NCI-H1930 (cell line): ENCODE measurements around the gene CDYL.

ENCODE experiments used
- DNase-seq, 2 experiments: peaks; one replicate each; lab custom pipeline; 2025; lab: John Stamatoyannopoulos, UW

CDYL gene

DNA sequence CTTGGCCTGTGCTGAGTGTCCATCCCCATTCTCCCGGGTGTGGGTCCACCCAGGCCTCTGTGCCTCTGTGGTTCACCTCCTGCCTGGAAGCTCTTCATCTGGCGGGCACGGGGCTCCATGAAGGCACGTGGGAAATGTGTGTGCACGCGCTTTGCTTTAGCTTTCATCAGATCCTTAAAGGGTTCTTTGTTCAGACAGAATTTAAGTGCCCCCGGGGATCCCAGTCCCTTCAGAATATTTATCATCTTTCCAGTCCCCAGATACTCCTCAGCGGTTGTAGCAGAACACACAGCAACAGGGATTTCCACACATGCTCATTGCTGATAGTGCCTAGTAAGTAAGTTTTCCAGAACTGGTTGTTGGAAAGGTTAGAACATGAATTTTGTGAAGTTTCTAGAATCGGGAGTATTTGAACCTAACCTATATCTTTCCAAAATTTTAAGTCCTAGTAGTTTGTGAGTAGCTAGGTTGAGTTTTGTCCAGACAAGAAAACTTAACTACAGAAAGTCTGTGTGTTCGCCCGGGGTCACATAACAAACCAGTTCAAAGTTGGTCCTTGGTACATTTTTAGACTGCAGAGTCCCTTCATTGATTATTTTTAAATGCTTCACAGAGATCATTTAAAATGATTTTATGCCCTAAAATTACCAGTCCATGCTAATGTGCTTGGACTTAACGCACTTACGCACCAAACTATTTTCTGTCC lies 159.9 kb downstream of the CDYL start:
- DNase-seq = no peak

DNA sequence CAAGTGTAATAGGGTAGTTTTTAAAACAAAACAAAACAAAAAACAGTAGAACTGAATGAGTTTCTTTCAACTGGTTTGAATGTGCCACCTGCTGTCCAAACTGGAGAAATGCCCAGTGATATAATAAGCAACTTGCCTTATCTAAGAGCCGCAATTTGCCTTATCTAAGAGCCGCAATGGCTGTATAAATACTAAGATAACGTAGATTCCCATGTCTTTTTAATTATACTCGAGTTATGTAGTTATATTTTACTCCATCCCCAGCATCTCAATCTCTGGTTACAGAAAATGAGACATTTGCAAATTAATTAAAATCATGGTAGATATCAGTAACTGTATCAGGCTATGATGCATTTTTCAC lies 160.5 kb downstream of the CDYL start:
- peak in 1 of 2 experiments; percentile 29 for DNase-seq

DNA sequence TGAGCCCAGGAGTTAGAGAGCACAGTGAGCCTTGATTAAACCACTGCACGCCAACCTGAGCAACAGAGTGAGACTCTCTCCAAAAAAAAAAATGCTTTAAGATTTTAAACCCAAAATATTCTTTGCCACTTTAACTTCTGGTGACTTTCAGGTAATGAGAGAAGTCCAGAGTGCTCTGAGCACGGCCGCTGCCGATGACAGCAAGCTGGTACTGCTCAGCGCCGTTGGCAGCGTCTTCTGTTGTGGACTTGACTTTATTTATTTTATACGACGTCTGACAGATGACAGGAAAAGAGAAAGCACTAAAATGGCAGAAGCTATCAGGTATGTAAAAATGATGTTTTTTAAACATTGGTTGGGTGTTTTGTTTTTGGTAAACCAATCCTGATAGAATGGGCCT lies 161.2 kb downstream of the CDYL start:
- DNase-seq = no peak

DNA sequence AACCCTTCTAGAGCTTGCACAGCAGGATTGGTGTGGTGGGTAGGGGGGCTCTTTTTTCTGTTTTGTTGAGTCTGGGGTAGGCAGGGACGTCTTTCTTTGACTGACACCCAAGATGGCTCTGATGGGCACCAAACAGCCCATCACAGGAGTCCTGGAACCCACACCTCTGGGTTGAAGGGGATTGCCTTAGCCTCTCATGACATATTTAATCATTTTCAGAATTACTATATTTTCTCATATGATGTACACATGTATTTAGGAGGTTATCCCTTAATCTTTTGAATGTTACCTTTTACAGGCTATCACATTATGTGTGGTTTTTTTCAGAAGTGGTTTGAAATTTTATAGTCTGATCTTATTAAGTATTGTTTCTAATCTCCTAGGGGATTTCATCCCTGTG lies 163.0 kb downstream of the CDYL start:
- no peak for DNase-seq

DNA sequence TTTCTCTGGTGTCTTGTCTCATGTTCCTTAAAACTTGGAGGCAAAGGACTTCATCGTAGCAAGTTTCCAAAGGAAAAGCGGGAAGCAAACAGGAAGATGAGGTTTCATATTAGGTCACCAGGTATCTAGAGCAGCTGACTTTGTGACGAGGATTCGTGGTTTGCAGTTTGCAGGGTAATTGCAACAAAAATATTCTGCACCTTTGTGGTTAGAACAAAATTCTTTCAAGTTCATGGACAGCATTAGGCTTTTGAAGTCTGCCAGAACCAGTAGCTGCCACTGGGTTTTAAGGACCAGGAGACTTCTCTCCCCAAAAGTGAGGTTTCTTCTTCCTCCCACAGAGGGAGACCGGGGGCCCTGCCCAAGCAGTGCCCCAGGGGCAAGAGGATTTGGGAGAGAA lies 164.2 kb downstream of the CDYL start:
- DNase-seq = no peak

DNA sequence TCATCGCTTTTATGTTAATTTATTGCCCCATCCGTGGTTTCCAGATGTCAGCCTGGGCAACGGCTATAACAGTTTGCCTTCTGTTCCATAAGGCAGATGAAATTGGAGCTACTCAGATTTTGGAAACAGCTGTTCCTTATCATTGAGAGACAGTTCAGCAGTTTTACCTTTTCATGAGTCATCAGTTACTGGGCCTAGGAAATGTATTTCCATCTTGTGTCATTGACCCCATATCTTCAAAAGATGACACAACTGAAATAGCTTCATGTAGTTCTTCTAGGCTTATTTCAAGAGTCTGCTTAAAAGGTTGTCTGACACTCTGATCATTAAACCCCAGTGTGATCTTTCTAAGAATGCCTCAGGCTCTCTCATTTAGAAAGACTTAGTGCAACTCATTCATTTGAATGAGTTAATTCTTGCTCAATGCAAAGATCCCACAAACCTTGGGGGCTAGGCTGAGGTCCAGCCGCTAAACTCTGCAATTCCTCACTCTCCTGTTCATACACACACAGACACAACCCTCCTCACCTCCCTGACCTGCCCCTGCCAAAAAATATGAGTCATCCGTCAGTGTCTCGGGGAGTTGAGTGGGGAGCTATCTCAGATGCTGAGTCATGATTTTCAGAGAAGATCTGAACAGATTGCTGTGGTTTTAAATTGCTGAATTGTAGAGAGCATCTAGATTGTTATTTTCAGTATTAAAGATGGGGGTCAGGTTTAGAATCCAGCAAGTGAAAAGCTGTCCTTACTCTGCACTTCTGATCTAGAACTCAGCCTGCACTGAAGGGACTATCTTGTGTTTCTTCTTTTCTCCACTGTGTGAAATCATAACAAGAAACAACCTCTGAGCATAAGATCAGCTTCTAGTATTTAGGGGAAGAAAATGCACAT lies 165.8 kb downstream of the CDYL start:
- DNase-seq = no peak

DNA sequence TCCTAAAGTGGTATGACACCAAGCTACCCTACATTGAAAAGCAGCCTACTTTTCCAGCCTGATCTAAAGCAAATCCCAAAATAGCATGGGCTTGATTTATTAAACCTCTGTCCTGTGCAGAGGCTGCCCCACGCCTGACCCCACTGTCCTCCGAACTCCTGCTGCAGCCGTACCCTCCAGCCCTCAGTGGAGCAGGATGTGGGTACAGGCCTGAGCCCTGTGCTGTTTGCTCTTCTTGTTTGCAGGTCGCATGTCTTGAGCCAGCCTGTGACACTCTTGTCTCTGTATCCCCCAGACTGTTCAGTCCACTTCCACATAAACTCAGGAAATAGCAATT lies 166.4 kb downstream of the CDYL start:
- DNase-seq = no peak

DNA sequence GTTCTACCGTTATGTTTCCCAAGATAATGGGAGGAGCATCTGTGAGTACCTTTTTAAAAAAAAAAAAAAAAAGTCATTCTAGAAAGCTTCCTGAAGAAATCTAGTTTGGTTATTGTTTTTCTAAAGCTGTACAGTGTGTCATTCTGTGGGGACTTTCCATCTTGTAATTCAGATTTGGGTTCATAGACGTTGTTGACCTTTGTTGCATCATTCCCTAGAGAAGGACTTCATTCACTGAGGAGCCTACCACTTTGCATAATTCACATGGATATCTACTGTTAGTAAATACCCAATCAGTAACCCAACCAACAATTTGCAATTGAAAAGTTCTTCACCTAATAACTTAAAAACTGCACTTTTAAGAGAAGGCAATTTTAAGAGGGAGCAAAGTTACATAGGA lies 167.5 kb downstream of the CDYL start:
- DNase-seq = no peak

DNA sequence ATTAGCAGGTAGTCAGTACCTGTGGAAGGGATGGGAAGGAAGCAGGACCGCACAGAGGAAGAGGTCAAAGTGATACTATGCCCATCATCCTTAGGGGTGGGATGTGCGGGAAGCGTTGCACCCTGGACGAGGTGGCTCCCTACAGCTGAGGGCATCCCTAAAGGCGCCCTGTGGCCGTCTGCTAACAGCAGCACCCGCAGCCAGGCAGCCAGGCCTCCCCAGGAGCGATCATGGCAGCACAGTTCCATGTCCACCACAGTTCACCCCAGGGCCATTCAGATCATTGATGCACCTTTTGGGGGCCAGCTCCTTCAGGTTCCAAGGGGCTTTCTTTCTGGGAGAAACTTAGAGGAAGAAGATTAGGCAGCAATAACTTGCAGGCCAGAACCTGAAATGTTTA lies 168.1 kb downstream of the CDYL start:
- no peak for DNase-seq

DNA sequence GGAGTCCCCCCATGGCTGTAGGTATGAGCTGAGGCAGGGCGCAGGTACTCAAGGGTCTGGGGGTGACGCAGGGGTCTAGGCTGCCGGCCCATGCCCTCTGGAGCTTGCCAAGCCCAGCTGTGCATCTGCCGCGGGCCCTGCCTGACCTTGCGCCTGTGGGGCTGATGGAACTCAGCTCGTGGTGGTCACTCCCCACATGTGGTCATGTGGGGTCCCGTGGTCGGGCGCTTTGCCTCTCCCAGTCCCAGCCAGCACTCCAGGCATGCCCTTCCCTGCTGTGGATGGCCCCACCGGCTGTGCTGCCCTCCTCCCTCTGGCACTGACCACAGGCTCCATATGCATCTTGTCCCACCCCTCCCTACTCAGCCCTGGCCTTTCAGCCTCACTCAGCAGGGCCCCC lies 170.3 kb downstream of the CDYL start:
- DNase-seq = no peak

DNA sequence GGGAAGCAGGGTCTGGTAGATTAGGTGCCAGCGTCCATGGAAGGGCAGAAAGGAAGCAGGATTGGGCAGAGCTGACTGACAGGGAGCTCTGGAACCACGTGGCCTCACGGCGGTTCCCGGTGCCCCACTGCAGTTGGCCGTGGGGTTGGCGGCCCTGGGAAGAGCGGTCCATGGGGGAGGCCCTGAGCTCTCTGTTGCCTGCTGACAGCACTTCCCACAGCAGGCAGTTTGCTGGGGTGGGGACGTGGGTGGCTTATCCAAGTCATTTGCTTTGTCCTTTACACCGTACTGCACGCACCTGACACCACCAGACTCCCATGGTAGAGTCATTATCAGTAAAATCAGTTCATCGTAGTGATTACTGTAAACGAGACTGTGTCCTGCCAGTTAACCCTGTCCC lies 171.5 kb downstream of the CDYL start:
- no peak for DNase-seq

DNA sequence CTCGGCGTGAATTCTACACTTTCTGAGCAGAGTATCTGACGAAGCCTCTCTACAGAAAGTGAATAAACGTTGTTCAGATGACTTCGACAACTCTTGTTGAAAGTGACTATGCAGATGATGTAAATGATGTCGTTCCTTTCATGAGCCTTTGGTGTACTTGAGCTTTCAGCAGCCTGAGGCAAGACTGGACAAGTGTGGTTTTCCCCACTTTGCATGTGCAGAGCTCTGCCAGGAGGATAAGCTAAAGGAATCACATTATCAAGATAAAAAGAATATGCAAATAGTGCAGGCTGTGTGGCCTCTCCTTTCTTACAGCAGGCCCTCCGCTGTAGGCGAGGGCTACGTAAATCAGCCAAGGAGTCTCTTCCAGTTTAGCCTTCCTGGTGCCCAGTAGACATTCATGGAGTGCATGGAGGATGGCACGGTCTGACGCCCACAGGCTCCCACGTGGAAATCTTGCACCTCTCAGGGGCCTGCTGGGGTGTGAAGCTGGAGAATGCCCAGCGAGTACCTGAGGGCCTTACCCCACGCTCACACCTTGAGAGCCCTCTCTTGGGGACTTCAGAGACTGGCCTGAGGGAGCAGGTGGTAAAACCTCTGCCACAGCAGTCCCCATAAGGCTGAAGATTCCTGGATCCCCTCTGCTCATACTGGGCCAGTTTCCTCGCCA lies 172.7 kb downstream of the CDYL start:
- DNase-seq = no peak

DNA sequence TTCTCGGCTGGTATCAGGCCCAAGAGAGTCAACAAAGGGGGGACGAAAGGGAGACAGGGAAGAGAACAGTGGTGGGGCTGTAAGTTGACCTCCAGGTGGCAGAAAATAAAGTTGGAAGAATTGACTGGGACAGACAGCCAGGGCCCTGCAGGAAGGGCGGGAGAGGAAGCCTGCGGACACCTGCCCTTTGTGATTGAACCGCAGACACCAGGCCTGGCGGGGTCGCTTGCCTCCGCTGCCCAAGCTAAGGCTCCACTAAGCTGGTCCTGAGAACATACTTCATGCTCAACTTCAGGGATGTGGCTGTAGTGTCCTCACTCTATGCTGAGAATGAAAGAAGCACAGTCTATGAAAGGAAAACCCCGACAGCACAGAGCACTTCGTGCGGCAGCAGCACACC lies 173.9 kb downstream of the CDYL start:
- no peak for DNase-seq

DNA sequence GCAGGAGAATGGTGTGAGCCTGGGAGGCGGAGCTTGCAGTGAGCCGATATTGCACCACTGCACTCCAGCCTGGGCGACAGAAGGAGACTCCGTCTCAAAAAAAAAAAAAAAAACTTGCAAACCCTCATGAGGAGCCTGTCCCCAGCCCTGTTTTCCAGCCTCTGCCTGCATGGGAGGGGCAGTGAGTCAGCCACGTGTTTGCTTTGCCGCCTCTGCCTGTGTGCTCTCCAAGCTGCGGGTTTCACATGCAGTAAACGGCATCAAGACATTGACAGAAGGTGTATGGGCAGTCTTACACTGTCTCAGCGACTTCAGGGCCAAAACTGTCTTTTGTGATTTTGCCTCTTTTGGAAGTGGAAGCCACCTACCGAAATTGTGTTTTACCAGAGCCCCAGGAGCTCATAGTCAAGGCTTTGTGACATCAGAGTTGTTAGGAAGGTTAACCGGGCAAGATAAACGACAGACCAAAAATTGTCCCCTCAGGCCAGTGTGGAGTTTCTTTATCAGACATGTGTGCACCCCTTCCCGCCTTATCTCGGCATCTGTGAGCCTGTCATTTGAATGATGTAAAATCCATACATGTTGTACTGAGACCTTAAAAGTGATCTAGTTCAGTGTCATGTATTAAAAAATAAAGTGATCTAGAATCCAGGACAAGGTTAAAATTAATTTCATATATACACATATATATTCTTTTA lies 174.8 kb downstream of the CDYL start:
- DNase-seq = no peak

DNA sequence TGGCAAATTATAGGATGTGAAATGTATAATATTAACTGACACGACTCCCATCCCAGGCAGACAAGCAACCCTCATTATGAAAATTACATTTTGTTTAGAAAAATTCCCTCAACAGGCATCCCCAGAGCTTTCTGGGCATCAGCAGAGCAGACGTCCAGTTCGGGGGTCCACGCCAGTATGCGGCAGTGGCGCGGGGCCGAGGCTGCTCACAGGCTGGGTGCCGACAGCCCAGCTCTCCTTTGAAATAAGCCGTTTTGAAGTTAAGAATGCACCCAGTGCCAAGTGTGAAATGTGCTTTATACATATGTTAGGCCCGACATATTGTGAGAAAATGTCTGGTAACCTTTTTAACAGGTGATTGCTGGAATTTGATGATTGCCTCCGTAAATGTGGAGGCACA lies 177.2 kb downstream of the CDYL start:
- no peak for DNase-seq

DNA sequence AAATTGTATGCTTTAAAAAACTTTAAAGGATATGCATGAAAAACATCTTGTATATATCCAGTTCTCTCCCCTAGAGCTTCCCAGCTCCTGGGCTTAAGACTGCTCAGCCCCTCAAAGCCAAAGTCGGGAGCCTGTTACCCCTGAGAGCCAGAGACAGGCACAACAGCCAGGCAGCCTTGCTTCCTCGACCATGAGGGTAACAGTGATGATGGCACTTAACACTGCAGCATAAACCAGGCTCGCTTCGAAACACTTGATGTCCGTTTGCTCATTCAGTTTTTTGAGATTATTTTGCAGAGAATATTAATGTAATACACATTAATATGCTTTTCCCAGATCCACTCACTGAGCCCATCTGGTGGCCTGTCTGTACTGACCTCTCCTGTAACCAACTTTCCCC lies 180.4 kb downstream of the CDYL start:
- no peak for DNase-seq

DNA sequence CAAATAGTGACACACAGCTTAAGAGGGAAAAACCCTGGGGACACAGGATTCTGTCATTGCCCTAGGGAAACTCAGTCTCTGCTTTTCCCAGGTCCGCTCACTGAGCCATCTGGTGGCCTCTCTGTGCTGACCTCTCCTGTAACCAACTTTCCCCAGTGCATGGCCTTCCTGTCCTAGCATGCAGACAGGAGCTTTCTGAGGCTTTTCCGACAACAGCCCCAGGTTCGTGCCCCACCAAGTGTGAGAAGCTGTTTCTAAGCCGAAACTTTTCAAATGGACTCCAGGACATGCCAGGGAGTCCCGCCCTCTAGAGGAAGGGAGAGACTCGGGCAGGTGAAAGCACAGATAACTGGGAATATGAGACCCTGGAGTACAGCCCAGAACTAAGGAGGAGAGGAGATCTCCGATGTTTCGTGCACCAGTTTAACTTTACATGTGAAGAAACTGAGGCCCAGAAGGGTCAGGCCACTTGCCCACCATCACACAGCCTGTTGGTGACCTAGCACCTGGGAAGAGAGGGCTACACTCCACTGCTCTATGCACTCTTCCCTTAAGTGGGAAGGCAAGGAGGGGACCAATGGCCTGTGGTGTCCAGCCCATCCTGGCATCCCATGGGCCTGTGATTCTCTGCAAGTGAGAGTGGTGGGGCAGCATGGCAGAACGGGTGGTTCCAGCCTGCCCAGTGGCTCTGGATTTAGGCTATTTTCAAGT lies 181.5 kb downstream of the CDYL start:
- no peak for DNase-seq

DNA sequence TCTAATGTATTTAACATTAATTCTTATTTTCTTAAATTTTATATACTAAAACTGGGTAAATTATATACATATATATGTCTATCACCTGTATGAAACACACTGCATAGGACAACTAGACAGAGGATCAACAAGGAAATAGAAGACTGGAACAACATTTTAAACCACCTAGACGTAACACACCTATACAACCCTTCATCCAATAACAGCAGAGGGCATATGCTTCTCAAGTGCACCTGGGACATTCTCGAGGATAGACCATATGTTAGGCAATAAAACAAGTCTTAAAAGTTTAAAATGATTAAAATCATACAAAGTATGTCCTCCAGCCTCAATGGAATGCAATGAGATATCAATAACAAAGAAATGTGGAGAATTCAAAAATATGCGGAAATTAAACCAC lies 182.4 kb downstream of the CDYL start:
- no peak for DNase-seq

DNA sequence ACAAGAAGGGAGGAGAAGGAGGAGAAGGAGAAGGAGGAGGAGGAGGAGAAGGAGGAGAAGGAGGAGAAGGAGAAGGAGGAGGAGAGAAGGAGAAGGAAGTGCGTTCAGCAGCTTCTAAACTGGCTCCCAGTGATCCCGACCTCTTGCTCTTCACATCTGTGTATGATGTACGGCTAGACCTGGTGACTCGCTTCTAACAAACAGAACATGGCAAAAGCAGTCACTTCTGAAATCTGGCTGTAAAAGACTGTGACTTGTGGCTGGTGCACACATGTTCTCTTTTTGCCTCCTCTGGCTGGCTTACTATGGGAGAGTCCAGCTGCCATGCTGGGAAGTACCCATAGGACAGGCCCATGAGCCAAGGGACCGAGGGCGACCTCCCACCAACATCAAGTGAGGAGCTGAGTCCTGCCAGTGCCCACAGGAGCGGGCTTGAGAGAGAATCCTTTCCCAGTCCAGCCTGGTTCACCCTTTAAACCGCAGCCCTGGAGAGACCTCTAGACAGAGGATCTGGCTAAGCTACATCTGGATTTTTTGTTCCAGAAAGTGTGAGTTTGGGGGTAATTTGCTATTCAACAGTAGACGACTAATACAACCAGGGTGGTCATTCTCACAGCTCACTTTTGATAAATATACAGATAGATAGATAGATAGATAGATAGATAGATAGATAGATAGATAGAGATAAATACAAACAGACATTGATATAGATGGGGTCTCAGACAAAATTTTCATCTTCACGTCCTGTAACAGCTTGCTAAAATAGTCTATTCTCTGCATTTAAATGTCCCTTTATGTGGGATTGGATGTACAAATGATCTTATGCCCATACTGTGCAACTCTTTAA lies 185.3 kb downstream of the CDYL start:
- DNase-seq = no peak

DNA sequence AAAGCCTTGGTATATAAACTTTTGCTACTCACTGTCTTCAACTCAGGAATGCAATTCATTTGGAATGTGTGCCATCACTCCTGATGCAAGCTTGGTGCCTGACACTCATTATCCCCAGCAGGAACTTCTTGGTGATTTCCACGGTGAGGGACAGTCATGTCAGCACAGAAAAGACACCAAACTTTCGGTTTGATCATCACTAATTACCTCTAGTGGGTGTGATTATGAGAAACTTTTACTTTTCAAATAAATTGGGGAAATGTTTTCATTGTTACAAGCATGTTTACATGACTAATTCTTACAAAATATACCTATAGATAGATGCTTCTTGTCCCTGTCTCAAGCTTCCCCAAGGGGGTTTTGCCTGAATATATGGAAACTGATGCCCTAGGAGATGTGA lies 186.7 kb downstream of the CDYL start:
- DNase-seq = no peak
